ENCODE measurements around the gene UPF3A.
"Not testable (repeated sequence)": the region's sequence is repeated elsewhere in the genome, so short reads cannot be mapped to it uniquely, and the experiment has no call there.

UPF3A gene

GRCh38 chr13:114281351-114282040, at the start of gene UPF3A:
Gene UPF3A (plus strand): TSS chr13:114281601. CDS start chr13:114281640, 39 bp downstream.
- DNase-seq (ENCODE audit: low read depth), result peak; percentile 81

GRCh38 chr13:114231886-114232285, 49.5 kb upstream of the UPF3A start:
- no peak for DNase-seq (ENCODE audit: low read depth)

- no peak for DNase-seq (ENCODE audit: low read depth)
Observed at GRCh38 chr13:114234266-114234644, 47.1 kb upstream of the UPF3A start.

GRCh38 chr13:114234645-114235421, 46.6 kb upstream of the UPF3A start, which contains the start of gene CDC16:
Gene CDC16 (plus strand): TSS chr13:114234897. CDS start chr13:114235085, 188 bp downstream.
- DNase-seq (ENCODE audit: low read depth), result peak; percentile 87

- no peak for DNase-seq (ENCODE audit: low read depth)
Observed at GRCh38 chr13:114235697-114236096, 45.7 kb upstream of the UPF3A start.

GRCh38 chr13:114236227-114236626, 45.2 kb upstream of the UPF3A start:
- DNase-seq (ENCODE audit: low read depth), result no peak

GRCh38 chr13:114237415-114238112, 43.8 kb upstream of the UPF3A start:
- DNase-seq (ENCODE audit: low read depth), result no peak

- no peak for DNase-seq (ENCODE audit: low read depth)
Observed at GRCh38 chr13:114241918-114242317, 39.5 kb upstream of the UPF3A start.

GRCh38 chr13:114243971-114244370, 37.4 kb upstream of the UPF3A start:
- no peak for DNase-seq (ENCODE audit: low read depth)

GRCh38 chr13:114244637-114245036, 36.8 kb upstream of the UPF3A start:
- DNase-seq (ENCODE audit: low read depth), result no peak

GRCh38 chr13:114248011-114248410, 33.4 kb upstream of the UPF3A start:
- no peak for DNase-seq (ENCODE audit: low read depth)

GRCh38 chr13:114249077-114249476, 32.3 kb upstream of the UPF3A start:
- DNase-seq (ENCODE audit: low read depth), result no peak

GRCh38 chr13:114251639-114252440, 29.6 kb upstream of the UPF3A start:
- not testable (repeated sequence) for DNase-seq (ENCODE audit: low read depth)

GRCh38 chr13:114256547-114256946, 24.9 kb upstream of the UPF3A start:
- no peak for DNase-seq (ENCODE audit: low read depth)

GRCh38 chr13:114257014-114257413, 24.4 kb upstream of the UPF3A start:
- DNase-seq (ENCODE audit: low read depth), result no peak

- no peak for DNase-seq (ENCODE audit: low read depth)
Observed at GRCh38 chr13:114258589-114258988, 22.8 kb upstream of the UPF3A start.

- DNase-seq (ENCODE audit: low read depth), result no peak
Observed at GRCh38 chr13:114259374-114259773, 22.0 kb upstream of the UPF3A start.

GRCh38 chr13:114259974-114260373, 21.4 kb upstream of the UPF3A start:
- DNase-seq (ENCODE audit: low read depth), result no peak

GRCh38 chr13:114260814-114261213, 20.6 kb upstream of the UPF3A start:
- DNase-seq (ENCODE audit: low read depth), result no peak

- no peak for DNase-seq (ENCODE audit: low read depth)
Observed at GRCh38 chr13:114261328-114261965, 20.0 kb upstream of the UPF3A start.

- no peak for DNase-seq (ENCODE audit: low read depth)
Observed at GRCh38 chr13:114263578-114263977, 17.8 kb upstream of the UPF3A start.
